Fibroblast of skin of abdomen (primary cell): ENCODE data around the gene HSD17B4. TPM values are rescaled to one million over a fixed set of nuclear protein-coding genes. Genes with fewer than 3 reads are reported as not detected.
"Not testable (repeated sequence)": the region's sequence is repeated elsewhere in the genome, so short reads cannot be mapped to it uniquely, and the experiment has no call there.

Experiments
- DNase-seq: peaks from one replicate; pipeline ENCODE4 v3.0.0-alpha.2; 2013
- polyA plus RNA-seq, 2 experiments: library from polyadenylated mRNA; unstranded; fragments of 120-200 nt; gene quantifications; one replicate each; pipeline ENCODE4 v1.2.1, GENCODE V29; 2013; ENCODE audit not compliant: insufficient read length in 2 of 2

The HSD17B4 gene, protein sequence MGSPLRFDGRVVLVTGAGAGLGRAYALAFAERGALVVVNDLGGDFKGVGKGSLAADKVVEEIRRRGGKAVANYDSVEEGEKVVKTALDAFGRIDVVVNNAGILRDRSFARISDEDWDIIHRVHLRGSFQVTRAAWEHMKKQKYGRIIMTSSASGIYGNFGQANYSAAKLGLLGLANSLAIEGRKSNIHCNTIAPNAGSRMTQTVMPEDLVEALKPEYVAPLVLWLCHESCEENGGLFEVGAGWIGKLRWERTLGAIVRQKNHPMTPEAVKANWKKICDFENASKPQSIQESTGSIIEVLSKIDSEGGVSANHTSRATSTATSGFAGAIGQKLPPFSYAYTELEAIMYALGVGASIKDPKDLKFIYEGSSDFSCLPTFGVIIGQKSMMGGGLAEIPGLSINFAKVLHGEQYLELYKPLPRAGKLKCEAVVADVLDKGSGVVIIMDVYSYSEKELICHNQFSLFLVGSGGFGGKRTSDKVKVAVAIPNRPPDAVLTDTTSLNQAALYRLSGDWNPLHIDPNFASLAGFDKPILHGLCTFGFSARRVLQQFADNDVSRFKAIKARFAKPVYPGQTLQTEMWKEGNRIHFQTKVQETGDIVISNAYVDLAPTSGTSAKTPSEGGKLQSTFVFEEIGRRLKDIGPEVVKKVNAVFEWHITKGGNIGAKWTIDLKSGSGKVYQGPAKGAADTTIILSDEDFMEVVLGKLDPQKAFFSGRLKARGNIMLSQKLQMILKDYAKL
- polyA plus RNA-seq (2013, experiment 1 of 2; ENCODE audit: insufficient read length): 98.1 TPM
- polyA plus RNA-seq (2013, experiment 2 of 2; ENCODE audit: insufficient read length): 96.5 TPM

DNA sequence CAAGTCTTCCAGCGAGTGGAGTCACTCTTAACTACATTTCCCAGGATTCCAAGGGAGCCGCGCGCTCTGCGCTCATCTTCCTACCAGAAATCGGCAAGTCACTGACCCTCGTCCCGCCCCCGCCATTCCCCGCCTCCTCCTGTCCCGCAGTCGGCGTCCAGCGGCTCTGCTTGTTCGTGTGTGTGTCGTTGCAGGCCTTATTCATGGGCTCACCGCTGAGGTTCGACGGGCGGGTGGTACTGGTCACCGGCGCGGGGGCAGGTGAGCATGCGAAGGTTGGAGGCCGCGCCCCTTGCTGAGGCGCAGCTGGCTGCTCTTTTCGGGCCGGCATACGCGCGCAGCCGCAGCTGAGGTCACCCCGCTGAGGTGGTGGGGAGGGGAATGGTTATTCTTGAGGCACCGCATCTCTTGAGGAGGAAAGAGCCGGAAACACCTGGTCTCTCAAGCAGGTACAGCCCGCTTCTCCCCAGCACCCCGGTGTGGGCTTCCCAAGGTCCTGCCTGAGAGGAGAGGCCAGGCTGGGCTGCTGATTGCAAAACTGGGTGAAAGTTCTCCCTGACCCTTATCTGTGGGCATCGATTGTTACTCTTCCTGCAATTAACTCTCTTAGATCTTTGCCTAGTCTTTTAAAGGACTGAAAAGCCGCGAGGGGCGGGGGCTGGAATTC lies at the start of gene HSD17B4:
Gene HSD17B4, plus strand, starts transcription at position 125 of the 667 bp plus-strand sequence. Its CDS starts 79 bp downstream, at position 204.
- peak; percentile 81 for DNase-seq

DNA sequence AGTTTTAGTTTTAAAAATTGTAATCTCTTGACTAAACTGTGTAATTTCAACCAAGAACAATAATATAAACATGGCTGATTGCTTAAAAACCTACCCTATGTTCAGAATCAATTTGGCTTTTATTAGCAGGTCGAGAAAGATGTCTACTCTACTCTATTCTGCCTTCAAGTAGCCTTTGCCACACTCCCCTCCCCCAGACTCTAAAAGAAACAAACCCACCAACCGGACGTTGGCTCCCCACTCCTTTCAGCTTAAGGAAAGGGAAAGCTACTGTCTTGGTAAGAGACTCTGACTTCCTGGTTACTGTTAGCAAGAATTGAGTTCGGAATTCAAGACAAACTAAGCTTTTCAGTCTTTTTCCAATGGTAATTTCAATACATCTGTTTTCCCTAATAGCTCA lies 49.7 kb upstream of the HSD17B4 start:
- DNase-seq: no peak

DNA sequence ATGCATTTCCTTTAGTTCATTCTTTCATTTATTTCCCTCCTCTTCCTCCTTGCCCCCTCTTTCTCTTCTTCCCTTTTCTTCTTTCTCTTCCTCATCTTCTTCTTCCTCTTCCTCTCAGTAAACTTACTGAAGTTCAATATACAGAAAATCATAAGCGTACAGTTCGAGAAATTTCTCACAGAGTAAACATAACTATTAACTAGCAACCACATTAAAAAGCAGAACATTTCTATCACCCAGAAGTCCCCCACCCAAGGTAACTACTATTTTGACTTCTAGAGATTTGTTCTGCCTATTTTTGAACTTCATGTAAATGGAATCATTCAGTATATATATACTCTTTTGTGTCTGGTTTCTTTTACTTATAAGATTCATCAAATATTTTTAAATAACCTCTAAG lies 48.3 kb upstream of the HSD17B4 start:
- DNase-seq: no peak

DNA sequence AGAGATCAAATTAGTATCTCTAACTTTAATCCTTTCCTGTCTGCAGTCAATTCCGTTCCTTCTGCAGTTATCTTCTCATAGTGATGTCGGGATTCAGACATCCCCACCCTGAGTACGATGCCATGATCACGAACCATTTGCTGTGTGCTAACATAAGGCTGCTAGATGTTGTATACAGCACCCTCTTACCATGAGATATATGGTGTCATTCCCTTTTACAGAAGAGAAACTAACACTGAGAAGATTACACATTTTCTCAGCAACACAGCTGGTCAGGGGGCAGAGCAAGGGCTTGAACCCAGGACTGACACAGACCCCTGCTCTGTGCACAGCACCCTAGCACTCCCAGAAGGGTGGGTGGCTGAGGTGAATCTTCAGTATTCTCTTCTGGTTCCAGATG lies 46.9 kb upstream of the HSD17B4 start:
- no peak for DNase-seq

DNA sequence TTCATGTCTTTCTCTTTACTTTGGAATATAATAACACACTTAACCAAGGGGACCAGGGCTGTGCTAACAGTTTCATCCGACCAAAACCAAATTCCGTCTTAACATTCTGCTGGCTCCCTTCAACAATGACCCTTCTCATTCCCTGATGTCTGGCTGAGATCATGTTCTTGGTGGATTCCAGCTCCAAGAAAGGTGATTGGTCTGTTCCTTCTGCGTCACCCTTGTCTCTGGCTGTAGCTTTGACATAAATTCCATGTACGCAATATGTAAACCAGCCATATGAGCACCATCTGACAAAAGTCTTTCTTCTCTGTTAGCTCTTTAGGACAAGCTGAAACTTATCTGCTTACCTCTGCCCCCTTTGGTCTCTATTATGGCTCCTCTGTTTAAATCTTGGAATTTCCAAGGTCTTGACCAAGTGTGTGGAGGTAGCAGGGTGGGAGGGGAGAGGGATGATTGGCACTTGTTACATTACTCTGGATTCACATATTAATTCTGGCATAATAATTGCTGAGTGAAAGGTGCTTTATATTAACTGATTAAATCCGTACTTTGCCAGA lies 45.7 kb upstream of the HSD17B4 start:
- DNase-seq: peak; percentile 32

DNA sequence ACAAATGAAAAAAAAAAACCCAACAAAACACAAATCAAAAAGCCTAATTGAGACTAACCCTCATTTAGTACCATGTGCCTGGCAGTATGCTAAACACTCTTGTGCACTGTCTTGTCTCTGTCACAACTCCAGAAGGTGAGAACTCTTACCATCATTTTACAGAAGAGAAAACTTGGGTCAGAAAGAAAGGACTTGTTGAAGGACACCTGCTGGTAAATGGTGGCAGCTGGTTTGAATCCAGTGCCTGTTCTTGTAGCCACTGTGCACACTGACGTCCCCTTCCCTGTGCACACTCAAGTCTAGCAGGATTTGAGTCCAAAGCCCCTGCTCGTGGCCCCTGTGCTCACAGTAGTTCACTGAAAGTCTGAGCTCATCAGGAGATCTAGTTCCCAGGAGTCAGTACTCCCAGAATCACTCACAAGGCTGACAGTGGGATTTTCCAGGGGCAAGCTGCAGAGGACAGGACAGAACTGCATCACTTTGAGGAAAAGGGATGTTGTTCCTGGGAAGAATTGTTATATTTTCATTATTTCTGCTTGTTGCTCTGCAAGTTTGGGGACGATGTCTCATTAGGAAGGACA lies 43.0 kb upstream of the HSD17B4 start:
- no peak for DNase-seq

DNA sequence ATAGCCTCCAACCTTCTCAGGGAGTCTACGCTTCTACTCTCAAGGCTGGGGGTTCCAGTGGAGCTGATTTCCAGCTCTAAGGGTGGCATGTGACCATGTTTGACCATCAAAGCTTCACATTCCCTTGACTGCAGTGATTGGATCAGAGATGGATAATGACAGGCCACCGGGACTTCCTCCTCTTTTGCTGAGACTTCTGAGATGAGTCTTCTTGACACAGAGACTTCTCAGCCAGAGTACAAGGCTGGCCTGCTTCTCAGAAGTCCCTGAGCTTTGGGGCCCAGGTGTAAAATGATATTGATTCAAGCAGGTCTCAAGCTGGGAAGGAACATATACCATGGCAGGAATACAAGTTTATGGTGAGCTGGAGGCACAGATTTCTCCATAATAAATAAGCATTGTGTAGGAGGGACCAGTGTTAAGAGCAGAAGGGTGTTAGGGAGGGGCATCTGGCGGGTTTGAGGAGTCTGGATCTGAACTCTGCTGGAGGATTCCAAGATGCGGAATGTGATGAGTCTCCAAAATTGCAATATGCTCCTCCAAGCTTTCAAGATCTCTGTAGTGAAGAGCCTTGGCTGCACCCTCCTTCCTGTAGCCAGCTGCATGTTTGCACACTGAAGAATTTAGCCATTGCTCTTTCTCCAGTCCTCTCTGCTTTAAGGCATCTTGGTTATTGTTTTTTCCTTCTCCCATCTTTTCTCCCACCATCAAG lies 41.7 kb upstream of the HSD17B4 start:
- peak; percentile 44 for DNase-seq

DNA sequence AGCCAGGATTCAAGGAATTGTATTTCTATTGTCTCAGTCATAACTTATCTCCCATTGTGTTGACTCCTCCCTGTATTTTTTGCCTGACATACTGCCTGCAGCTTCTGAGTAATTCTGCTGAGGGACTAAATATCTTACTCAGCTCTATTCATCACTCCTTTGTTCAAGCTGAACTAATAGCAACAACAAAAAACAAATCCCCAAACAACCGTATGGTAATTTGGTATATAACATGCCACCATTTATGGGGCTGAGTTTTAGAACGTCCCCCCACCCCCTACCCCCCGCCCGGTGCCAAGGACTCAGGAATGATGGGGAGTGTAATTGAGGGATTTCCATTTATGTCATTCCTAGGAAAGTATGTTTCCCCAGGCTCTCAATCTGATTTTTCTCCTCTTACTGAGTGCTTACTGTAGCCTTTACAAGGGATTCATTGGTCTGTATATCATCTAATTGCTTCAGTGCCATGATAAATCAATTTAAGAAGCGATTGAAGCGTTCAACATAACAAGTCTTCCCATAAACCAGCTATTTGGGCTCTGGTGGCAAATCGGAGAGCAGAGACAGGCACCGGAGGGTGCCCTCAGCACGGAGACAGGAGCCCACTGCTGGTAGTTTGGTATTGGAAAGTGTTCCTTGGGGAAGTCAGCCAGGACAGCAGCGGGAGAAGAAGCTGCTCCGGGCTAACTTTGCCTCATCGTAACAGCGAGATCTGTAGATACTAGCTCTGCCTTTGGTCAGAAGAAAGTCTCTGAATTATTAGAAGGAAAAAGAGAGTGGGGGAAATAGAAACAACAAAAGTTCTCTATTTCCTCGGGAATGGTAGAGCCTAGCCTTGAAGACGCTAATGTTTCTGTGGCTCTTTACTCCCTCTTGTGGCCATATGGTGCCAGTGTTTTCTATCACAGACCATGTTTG lies 40.7 kb upstream of the HSD17B4 start:
- peak; percentile 75 for DNase-seq

DNA sequence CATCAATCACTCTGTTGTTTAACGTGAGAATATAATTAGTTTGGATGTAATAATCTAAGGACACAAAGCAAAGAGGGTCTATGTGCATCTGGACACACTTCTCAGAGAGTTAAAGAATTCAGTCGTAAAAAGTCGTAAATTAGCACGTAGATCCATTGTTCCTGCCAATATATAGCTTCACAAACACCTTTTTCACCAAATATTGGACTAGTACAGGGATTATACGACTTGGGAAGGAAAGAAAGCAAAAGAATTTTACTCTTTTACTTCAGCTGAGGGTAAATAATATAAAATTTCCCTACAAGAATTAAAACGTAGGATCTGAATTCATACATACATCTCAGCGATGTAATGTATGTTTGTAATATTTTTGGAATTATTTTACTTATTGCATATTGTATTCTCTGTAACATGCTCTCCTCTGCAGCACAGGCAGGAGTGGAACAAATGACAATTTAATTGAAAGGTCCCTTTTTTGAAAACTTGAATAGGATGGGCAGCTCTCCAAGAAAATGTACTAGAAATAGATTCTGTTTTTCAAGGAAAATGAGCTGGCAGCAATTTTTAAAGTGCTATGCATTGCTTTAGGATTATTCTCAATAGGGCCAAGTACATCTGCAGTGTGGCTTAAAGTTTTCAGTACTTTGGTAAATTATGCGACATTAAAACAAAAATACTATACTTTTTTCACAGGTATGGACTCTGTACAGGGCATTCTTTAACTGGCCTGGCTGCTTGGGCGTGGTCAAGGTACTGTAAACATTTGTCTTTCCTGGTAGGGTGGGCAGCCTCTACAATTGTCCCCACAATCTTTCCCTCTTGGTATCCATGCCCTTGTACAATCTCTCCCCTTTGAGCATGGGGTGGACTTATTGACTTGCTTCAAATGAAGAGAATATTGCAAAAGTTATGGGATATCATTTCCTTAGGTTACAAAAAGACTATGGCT lies 39.7 kb upstream of the HSD17B4 start:
- DNase-seq: no peak

DNA sequence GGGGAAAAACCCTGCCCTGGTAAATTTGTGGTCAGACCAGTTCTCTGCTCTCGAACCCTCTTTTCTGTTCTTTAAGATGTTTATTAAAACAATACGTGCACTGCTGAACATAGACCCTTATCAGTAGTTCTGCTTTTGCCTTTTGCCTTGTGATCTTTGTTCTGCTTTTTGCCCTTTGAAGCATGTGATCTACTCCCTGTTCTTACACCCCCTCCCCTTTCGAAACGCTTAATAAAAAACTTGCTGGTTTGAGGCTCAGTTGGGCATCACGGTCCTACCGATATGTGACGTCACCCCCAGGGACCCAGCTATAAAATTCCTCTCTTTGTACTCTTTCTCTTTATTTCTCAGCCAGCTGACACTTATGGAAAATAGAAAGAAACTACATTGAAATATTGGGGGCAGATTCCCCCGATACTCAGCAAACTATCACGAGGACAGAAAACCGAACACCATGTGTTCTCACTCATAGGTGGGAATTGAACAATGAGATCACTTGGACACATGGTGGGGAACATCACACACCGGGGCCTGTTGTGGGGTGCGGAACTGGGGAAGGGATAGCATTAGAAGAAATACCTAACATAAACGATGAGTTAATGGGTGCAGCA lies 38.1 kb upstream of the HSD17B4 start:
- not testable (repeated sequence) for DNase-seq

DNA sequence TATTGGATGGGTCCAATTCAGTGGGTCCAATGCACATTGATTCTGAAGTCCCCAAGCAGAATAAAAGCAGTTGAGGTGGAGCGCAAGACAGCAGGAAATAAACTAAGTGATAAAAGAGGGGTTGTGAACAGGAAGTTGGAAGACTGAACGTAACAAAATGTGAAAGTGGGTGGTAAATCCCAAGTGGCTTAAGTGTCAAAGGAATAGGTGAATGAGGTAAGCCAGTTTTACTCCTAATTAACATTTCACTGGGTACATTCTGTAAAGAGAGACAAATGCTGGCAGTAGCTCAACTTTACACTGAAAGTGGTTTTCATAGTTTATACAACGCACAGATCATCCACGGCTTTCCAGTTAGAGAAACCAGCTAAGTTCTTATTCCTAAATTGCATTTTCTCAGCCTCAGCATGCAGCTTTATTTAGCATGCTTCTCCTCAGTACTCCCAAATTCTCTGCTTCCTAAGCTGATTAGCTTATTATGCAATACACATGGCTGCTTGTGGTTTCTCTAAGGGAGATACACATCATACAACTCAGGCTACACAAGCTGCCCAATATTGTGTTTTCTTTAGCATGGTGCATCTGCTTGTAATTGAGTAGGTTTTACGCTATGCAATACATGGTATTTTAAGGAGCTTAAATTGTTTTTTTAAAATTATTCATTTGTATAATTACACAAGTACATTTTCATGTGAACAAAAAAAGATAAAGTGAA lies 34.2 kb upstream of the HSD17B4 start:
- peak; percentile 86 for DNase-seq

DNA sequence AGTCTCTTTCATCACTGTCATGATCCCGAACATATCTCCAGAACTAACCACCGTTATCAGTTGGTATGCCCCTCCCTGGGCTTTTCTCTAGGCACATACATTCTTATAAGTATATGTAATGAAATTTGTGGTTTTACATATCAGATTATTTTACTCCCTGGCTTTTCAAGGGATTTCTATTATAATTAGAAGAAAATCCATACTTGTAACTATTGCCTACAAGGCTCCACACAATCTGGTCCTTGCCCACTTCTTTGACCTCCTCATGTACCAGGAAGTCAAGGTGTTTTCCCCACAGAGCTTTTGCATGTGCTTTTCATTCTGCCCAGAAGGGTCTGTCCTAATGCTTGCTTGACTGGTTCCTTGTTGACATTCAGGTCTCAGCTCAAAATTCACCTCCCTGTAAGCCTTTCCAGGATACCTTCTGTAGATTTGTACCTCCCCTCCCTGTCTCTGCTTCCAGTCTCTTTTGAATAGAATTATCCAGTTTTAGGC lies 33.6 kb upstream of the HSD17B4 start:
- DNase-seq: no peak

DNA sequence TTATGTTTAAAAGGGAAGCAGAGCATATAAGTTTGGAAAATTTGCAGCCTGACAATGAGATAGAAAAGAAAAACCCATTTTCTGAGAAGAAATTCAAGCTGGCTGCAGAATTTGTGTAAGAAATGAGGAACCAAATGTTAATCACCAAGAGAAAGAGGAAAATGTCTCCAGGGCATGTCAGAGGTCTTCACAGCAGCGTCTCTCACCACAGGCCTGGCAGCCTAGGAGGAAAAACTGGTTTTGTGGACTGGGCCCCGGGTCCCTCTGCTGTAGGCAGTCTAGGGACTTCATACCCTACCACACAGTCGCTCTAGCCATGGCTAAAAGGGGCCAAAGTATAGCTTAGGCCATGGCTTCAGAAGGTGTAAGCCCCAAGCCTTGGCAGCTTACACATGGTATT lies 32.1 kb upstream of the HSD17B4 start:
- DNase-seq: no peak

DNA sequence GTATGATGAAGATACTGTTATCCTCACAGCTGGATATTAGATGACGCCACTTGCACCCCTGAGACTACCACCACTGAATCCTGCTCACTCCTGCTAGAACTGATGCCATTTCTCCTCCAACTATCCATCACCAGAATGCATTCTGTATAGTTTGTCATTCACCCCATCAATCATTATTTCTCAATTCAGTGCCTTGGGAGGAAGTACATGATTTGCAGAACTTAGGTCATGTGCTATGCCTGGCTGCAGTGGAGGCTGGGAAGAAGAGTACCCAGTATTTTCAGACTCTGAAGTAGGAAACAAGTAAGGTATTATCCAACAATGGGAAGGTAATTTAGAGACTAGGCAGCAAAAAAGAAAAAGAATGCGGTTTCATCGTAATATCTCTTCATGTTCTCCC lies 26.2 kb upstream of the HSD17B4 start:
- no peak for DNase-seq

DNA sequence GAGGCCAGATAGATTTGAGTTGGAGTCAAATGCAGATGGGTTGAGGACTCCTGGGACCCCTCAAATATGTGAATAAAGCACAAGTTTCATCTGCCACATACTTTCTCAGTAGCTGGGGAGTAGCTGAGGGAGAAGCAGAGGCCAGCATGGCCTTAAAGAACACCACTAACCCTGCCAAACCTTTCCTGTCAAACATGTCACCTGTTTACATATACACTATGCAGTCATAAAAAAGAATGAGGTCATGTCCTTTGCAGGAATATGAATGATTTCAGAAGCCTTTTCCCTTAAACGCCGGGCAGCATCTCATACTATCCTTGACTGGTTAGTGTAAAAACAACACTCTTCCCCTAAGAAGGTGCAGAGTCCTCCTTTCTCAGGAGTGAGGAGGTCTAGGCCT lies 25.2 kb upstream of the HSD17B4 start:
- DNase-seq: no peak

DNA sequence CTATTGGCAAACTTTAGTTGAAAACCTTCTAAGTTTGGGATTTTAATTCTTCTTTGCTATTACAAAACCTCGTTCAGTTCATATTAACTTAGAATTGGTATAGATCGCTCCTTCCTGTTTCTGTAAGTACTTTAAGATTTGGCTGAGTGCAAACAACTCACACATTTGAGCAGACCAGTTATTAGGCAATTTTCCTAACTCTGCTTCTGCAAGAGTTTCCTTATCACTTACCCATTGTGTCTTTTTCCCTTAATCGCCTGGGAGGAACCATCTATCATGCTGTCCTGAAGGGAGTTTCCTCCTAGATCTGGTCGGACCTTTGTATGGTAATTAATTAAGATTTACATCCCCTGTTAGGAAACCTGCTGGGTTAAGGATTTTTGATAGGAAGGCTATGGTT lies 24.7 kb upstream of the HSD17B4 start:
- DNase-seq: not testable (repeated sequence)

DNA sequence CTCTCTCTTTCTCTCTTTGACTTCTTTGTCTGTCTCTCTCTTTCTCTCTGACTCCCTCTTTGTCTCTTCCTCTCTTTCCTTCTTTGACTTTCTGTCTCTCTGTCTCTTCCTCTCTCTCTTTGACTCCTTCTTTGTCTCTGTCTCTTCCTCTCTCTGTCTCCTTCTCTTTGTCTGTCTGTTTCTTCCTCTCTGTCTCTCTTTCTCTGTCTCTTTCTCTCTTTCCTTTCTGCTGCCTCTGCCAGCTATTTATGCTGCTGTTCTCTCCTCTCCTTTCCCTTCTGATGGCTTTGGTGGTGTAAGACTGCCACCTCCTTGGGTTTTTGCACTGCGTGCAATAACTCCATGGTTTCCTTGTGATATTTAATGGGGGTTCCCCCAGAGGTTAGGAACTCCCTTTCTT lies 24.1 kb upstream of the HSD17B4 start:
- not testable (repeated sequence) for DNase-seq

DNA sequence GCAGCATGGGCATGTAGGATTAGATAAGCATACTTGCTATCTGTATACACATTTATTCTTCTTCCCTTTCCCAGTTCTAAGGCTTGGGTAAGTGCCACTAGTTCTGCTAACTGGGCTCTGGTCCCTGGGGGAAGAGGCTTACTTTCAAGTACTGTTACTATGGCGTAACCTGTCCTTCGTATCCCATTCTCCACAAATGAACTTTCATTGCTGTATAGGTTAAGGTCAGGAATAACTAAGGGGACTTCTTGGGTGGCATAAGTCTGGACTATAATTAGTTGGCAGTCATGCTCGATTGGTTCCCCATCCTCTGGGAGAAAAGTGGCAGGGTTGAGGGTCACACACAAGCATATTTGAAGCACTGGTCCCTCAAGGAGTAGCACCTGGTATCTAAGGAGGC lies 23.7 kb upstream of the HSD17B4 start:
- not testable (repeated sequence) for DNase-seq
